GM21576 (cell line): ENCODE results near the gene OSBPL10.
"Not testable (repeated sequence)": the region's sequence is repeated elsewhere in the genome, so short reads cannot be mapped to it uniquely, and the experiment has no call there.

Experiments
- ATAC-seq: cut with Tn5 transposase; IDR thresholded peaks from one replicate; pipeline ENCODE4 v1.9.1; 2021; ENCODE audit warnings: mild to moderate bottlenecking, moderate library complexity; ENCODE audit not compliant: unreplicated experiment

The OSBPL10 gene, protein sequence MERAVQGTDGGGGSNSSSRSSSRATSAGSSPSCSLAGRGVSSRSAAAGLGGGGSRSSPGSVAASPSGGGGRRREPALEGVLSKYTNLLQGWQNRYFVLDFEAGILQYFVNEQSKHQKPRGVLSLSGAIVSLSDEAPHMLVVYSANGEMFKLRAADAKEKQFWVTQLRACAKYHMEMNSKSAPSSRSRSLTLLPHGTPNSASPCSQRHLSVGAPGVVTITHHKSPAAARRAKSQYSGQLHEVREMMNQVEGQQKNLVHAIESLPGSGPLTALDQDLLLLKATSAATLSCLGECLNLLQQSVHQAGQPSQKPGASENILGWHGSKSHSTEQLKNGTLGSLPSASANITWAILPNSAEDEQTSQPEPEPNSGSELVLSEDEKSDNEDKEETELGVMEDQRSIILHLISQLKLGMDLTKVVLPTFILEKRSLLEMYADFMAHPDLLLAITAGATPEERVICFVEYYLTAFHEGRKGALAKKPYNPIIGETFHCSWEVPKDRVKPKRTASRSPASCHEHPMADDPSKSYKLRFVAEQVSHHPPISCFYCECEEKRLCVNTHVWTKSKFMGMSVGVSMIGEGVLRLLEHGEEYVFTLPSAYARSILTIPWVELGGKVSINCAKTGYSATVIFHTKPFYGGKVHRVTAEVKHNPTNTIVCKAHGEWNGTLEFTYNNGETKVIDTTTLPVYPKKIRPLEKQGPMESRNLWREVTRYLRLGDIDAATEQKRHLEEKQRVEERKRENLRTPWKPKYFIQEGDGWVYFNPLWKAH

DNA sequence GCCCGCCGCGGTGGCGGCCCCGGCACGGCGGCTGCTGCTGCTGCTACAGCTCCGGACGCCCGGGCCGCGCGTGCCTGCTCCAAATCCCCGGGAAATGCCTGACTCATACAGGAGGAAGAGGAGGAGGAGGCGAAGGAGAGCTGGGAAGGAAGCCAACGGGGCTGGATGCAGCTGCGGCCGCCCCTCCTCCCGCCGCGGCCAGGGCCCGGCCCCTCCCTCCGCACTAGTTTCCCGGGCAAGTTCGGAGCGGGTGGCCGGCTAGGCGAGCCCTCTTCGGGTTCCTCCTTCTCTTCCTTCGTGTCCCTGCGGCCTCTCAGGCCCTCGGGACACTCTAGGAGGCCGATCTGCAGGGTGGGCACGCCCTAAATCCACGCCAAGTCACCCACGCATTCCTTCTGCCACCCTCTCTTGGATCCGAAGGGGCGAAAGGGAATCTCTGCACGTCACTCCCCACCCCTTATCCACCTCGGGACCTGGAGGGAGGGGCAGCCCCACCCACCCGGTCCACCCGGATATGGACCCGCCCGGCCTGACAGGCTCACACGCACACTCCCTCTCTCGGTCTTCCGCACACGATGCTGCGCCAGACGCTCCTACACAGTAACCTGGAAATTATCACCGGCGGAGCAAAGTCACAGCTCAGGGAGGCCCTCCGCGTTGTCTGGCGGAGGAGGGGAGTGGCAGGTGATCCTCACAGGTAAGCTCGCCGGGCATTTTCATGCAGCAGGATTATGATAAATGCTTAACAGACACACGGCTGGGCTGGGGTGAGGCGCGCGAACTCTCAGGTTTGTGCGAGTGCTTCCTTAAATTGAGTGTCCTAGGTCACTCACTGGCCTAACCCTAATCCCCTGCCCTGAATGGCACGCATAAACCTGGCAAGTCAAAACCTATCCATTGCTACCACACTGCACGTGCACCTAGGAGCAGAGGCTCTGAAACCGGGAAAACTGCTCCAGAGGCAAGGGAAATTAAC, at the start of gene OSBPL10, which contains the start of gene ZNF860:
TSS of gene OSBPL10 (minus strand) at position 57 of the 976 bp plus-strand sequence. CDS start 83 bp downstream, outside the sequence.
TSS of gene ZNF860 (plus strand) at position 545 of the 976 bp plus-strand sequence. CDS start 7,330 bp downstream, outside the sequence.
- peak; percentile 20 for ATAC-seq

DNA sequence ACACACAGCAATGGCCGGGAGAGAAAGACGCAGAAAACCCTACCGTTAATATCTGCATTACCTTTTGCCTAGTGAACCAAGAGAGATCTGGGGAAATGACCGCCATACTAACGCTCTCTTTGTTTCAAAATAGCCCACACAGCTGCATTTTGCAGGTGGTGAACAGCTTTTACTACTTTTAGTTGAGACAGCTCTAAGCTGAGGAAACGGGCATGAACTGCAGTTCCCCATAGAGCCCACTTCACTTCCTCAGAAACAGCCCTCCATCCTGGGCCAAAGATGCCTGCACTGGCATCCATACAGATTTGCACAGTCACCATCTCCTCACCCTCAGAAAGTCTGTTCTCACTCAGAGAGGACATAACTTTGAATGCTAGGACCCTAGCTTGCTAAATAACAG, 45.5 kb upstream of the OSBPL10 start:
- no peak for ATAC-seq

- ATAC-seq, result no peak
These were observed 41.9 kb upstream of the OSBPL10 start for GRCh38 chr3:32022947-32023346.

GRCh38 chr3:32021748-32022147, 40.7 kb upstream of the OSBPL10 start:
- ATAC-seq, result no peak

DNA sequence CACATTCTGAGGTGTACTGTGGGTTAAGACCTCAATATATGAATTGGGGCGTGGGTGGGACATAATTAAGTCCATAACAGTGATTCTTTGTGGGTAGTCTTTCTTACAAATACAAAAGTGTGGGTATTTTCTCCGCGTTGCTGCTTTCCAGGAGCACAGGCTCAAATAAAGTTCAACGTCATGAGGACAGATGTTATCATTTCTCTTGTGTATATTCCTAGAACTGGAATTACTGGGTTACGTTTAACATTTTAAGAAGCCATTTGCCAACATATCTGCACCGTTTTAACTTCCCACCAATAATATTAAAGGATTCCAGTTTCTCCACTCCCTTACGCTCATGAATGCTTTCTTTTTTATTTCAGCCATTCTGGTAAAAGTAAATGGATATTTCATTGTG, 40.1 kb upstream of the OSBPL10 start:
- no peak for ATAC-seq

DNA sequence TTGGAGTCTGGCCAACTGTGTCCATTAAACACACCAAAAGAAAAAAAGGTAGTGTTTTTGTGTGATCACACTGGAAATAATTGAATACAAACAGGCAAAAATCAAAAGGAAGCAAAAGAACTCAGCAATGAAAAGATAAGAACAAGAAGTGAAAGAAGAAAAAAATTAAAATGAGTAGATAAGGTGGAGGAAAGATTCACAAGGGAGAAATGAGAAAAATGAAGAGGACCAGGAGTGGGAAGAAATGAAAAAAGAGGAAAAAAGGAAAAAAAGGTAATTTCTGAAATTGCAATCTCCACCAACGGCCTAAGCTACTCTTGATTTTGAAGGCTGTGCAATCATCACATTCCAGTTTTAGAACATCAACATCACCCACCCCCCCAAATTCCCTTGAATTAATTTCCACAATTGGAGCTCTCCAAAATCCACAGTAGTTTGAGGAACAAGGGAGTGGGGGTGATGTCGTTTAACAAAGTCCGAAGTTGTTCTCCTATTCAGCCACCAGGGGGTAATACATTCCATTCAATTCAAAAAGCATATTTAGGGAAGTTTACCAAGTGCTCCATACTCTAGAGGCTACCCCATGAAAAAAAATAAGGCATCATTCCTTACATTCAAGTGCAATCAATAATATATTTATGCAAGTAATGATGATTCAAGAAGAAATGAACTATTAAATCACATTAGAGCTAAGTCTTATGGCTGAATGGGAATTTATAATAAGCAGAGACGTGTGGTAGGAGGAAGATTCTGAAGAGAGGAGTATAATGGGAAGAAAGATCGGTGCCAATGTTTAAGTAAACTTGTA, 37.9 kb upstream of the OSBPL10 start:
- ATAC-seq, result no peak

- ATAC-seq, result no peak
These were observed 36.2 kb upstream of the OSBPL10 start for GRCh38 chr3:32017286-32017685.

- ATAC-seq, result not testable (repeated sequence)
These were observed 34.6 kb upstream of the OSBPL10 start for GRCh38 chr3:32015638-32016037.

DNA sequence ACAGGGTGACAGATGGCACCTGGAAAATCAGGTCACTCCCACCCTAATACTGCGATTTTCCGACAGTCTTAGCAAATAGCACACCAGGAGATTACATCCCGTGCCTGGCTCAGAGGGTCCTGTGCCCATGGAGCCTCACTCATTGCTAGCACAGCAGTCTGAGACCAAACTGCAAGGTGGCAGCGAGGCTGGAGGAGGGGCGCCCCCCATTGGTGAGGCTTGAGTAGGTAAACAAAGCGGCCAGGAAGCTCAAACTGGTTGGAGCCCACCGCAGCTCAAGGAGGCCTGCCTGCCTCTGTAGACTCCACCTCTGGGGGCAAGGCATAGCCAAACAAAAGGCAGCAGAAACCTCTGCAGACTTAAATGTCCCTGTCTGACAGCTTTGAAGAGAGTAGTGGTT, 29.6 kb upstream of the OSBPL10 start:
- not testable (repeated sequence) for ATAC-seq

DNA sequence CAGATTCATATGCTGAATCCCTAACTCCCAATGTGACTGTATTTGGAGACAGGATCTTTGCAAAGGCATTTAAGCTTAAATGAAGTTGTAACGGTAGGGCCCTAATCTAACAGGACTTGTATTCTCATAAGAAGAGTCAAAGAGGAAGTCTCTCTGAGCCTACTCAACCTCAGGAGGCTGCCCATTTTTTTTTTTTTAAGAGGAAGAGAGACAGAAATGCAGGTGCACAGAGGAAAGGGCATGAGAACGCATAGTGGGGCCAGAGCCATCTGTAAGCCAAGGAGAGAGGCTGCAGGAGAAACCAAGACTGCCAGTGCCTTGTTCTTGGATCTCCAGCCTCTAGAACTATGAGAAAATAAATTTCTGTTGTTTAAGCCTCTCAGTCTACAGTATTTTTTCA, 28.9 kb upstream of the OSBPL10 start:
- ATAC-seq, result no peak

GRCh38 chr3:32009101-32009500, 28.0 kb upstream of the OSBPL10 start:
- ATAC-seq, result no peak

DNA sequence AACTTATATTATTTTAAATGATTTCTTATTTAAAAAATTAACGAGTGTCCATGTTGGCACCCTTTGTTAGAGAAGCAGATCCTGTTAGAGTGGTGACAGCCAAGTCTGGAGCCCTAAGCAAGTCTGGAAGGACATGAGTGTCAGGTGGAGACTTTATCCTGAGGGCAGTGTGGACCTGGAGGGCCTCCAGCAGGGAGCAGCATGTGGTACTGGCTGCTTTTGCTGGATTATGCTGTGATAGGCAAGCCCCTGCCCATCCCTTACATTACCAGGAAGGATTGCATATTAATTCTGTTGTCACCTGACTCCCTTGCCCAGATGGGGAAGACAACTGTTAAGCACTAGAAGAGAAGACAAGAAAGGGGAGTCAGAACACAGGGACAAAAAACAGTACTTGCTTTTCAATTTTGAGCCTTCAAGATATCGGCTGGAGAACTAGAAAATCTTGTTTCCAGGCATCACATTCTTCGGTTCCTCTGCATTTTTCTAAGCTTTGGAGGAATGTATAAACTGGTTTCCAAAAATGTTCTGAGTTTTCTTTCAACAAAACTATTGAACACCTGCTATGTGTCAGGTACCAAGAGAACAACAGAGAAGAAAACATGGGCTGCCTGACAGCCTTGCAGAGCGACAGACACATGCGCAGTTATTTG, 23.2 kb upstream of the OSBPL10 start:
- ATAC-seq, result no peak

GRCh38 chr3:32003380-32003779, 22.3 kb upstream of the OSBPL10 start:
- no peak for ATAC-seq

GRCh38 chr3:32002561-32003368, 21.7 kb upstream of the OSBPL10 start:
- no peak for ATAC-seq

GRCh38 chr3:32000877-32001276, 19.8 kb upstream of the OSBPL10 start:
- no peak for ATAC-seq

DNA sequence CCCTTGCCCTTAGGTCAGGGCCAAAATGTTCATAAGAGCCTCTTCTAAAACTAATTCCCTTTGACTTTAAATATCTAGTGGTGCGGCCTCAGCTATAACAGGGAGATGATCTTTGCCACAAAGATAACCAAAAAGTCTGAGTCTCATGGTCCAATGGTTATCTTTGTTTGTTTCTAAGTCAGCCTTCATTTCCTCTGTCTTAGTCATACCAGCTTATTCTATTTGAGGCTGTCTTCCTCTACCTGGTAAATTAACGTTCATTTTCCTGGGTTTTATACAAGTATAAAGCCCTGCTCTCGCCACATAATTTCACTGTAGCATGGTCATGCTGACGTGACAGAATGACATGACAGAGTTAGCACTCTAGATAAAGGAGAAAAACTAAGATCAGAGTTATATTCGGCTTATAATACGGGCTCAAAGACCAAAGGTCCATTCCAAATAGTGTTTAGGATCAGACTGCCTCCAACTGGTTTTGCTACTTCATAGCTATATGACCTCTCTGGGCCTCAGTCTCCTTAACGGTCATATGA, 18.9 kb upstream of the OSBPL10 start:
- peak; percentile 63 for ATAC-seq

GRCh38 chr3:31997500-31997899, 16.4 kb upstream of the OSBPL10 start:
- no peak for ATAC-seq

DNA sequence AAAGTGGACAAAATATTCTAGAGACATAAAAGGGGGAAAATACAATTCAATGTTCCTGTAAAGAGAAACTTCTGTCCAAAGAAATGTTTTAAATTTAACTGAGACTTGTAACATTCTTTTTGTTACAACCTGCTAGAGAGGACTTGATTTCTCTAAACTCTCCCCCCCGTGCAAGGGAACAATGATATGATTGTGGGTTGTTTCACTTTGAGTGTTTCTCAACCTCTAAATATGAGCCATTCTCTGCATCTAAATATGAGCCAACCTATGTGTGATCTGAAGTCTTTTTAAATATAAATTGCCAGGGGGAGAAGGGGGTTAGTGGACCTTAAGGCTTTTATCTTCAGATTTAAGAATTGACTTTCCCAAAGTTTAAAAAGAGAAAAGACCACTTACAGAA, 15.1 kb upstream of the OSBPL10 start:
- ATAC-seq, result no peak
